Esophagus squamous epithelium (tissue), 5 donors: ENCODE data around the gene MAPKAP1. TPM values are rescaled to one million over a fixed set of nuclear protein-coding genes. Genes with fewer than 3 reads are reported as not detected.
A peak's percentile ranks its signal among the peaks of the same experiment; 100 is the strongest.

Source experiments
- DNase-seq: peaks from one replicate; lab custom pipeline; 2025; lab: John Stamatoyannopoulos, UW
- H3K27ac ChIP-seq, 4 donors: fragments of 200-600 bp; sonication (generic); one replicate each; pipeline ENCODE4 v1.5.1; 2016 to 2019; ENCODE audit warnings: mild to moderate bottlenecking in 1 of 4
- H3K27me3 ChIP-seq, 4 donors: fragments of 200-600 bp; sonication (generic); 1 replicate in 3 of 4; 2 replicates in 1 of 4; pipeline versions ENCODE4 v1.5.1 to v1.6.0; 2017 to 2021; ENCODE audit warnings: antibody characterized with exemption in 1 of 4
- H3K36me3 ChIP-seq, 3 donors: fragments of 200-600 bp; sonication (generic); one replicate each; pipeline ENCODE4 v1.5.1; 2016 to 2019
- H3K4me1 ChIP-seq, 3 donors: fragments of 200-600 bp; sonication (generic); one replicate each; pipeline ENCODE4 v1.5.1; 2017 to 2019
- H3K4me3 ChIP-seq, 4 donors: fragments of 200-600 bp; sonication (generic); 1 replicate in 3 of 4; 2 replicates in 1 of 4; pipeline ENCODE4 v1.5.1; 2016 to 2019; ENCODE audit warnings: mild to moderate bottlenecking in 2 of 4, moderate library complexity in 1 of 4
- H3K9me3 ChIP-seq, 3 donors: fragments of 200-600 bp; sonication (generic); one replicate each; pipeline ENCODE4 v1.5.1; 2016 to 2019
- CTCF ChIP-seq, 6 experiments: fragments of 450-650 bp in 4 of 6; fragments of 200-600 bp in 2 of 6; sonication (generic) in 2 of 6; IDR thresholded peaks; one replicate each; pipeline ENCODE4 v1.5.1; 2016 to 2019; ENCODE audit warnings: antibody characterized with exemption in 6 of 6, mild to moderate bottlenecking in 4 of 6, moderate library complexity in 4 of 6
- POLR2A ChIP-seq, 4 donors: fragments of 450-650 bp; IDR thresholded peaks; one replicate each; pipeline ENCODE4 v1.6.1; 2017; ENCODE audit warnings: antibody characterized with exemption in 4 of 4, mild to moderate bottlenecking in 4 of 4, moderate library complexity in 3 of 4
- WGBS, 2 donors: methylation state at CpG; one replicate each; pipeline ENCODE4 v1.1.5; 2018; 5-methylcytosine and 5-hydroxymethylcytosine counted together
- intact Hi-C: fragments of 100-400 bp; cut with DNase I; formaldehyde crosslinking; loops from one replicate; pipeline ENCODE4 v1.15.0; 2022
- total RNA-seq, 4 donors: library from RNA; depleted of rRNA; stranded (reverse); fragments of >200 nt; gene quantifications; one replicate each; pipeline ENCODE4 v1.1.0, GENCODE V29; 2016
- donor health status: DM: yes; HTN: yes; CAD: no.

MAPKAP1 gene
- total RNA-seq, 4 donors from 2014 or later = 59.0 to 87.0 (median 70.9) TPM

GRCh38 chr9:125505988-125506438 is 201.0 kb downstream of the MAPKAP1 start:
- Histone ChIP-seq H3K9me3 (no peaks in the 10 kb centered on the region), H3K36me3 (peaks cover 0 to 23% (median 0%) of the 10 kb centered on the region in 3 donors), H3K27ac (peak overlapping the region in 3 of 4 donors; percentile 55 to 79 (median 59)), H3K27me3 (no peaks in the 10 kb centered on the region), H3K4me1 (peaks cover 0 to 26% (median 5%) of the 10 kb centered on the region in 3 donors), H3K4me3 (no peak overlapping the region)
- no peak for TF ChIP-seq CTCF (IDR thresholded peaks at IDR 0.05)
- TF ChIP-seq POLR2A (IDR thresholded peaks at IDR 0.05) = no peak
- intact Hi-C loops = no loop called here
- DNase-seq = no peak
- 60 to 77% methylated on average over 4 to 14 of the region's 14 CpGs for WGBS, 2 donors

DNA sequence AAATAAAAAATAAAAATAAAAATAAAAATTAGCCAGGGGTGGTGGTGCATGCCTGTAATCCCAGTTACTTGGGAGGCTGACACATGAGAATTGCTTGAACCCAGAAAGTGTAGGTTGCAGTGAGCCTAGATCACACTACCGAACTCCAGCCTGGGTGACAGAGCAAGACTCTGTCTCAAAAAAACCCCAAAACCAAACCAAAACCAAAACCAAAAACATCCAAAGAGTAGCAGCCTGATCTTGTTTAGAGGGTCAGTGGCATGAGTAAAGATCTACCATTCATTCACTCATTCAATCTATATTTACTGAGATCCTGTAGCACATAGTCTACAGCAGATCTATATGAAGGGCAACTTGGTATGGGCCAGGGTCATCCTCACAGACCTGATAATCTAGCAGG is 202.4 kb downstream of the MAPKAP1 start:
- Histone ChIP-seq H3K9me3 (no peaks in the 10 kb centered on the region), H3K4me1 (peaks cover 0 to 19% (median under 1%) of the 10 kb centered on the region in 3 donors), H3K27ac (no peak overlapping the region), H3K36me3 (peaks cover 0 to 23% (median 0%) of the 10 kb centered on the region in 3 donors), H3K27me3 (no peaks in the 10 kb centered on the region), H3K4me3 (no peak overlapping the region)
- TF ChIP-seq POLR2A (IDR thresholded peaks at IDR 0.05) (no peak), CTCF (IDR thresholded peaks at IDR 0.05) (no peak)
- no peak for DNase-seq
- intact Hi-C loops = no loop called here
- WGBS, 2 donors = 87 to 95% methylated on average over 1 of the region's 1 CpG

- Histone ChIP-seq H3K27me3 (no peaks in the 10 kb centered on the region), H3K4me3 (no peak overlapping the region), H3K4me1 (no peaks in the 10 kb centered on the region), H3K27ac (no peak overlapping the region), H3K9me3 (no peaks in the 10 kb centered on the region), H3K36me3 (no peaks in the 10 kb centered on the region)
- intact Hi-C loops = no loop called here
- TF ChIP-seq CTCF (IDR thresholded peaks at IDR 0.05) (no peak), POLR2A (IDR thresholded peaks at IDR 0.05) (no peak)
- WGBS, 2 donors = 57 to 60% methylated on average over 1 of the region's 1 CpG
- no peak for DNase-seq
These were observed 209.1 kb downstream of the MAPKAP1 start for GRCh38 chr9:125497906-125498305.

GRCh38 chr9:125497478-125497877 is 209.5 kb downstream of the MAPKAP1 start:
- no peak for DNase-seq
- intact Hi-C loops = no loop called here
- Histone ChIP-seq H3K9me3 (no peaks in the 10 kb centered on the region), H3K4me3 (no peak overlapping the region), H3K4me1 (no peaks in the 10 kb centered on the region), H3K27me3 (no peaks in the 10 kb centered on the region), H3K27ac (no peak overlapping the region), H3K36me3 (no peaks in the 10 kb centered on the region)
- TF ChIP-seq CTCF (IDR thresholded peaks at IDR 0.05) (no peak), POLR2A (IDR thresholded peaks at IDR 0.05) (no peak)

DNA sequence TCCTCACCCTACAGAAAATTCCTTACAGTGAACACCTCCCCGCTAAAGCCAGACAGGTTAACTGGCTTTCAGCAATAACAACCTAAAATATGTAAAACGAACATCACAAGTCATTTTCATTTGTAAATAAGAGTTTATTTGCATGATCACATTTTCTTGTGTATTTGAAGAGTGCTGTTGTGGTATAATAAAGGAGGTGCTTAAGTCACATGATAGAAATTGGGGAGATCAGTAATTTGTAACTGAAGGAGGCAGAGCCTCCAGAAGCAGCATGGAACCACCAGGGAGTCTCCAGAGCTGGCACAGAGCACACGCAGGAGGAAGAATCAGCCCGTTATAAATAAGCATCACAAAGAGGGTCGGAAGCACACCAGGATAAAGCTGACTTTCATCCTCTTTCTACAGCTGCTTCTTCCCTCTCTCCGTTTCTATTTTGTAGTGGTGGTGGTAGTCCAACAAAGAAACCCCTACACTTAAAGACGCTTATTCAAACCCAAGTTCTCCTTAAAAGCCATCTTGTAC is 210.6 kb downstream of the MAPKAP1 start:
- intact Hi-C loops = no loop called here

More for the DNA sequence above, 210.6 kb downstream of the MAPKAP1 start:
- H3K4me3 ChIP-seq = no peak overlapping the region
- TF ChIP-seq POLR2A (IDR thresholded peaks at IDR 0.05) (no peak), CTCF (IDR thresholded peaks at IDR 0.05) (no peak)
- H3K9me3 ChIP-seq = no peaks in the 10 kb centered on the region
- 85 to 92% methylated on average over 7 of the region's 7 CpGs for WGBS, 2 donors
- H3K27ac ChIP-seq = no peak overlapping the region
- no peaks in the 10 kb centered on the region for H3K4me1 ChIP-seq
- no peaks in the 10 kb centered on the region for H3K36me3 ChIP-seq
- no peaks in the 10 kb centered on the region for H3K27me3 ChIP-seq
- no peak for DNase-seq
